Neural progenitor cell (in vitro differentiated cells): Measurements from ENCODE around the gene MYBBP1A. TPM values are rescaled to one million over a fixed set of nuclear protein-coding genes. Genes with fewer than 3 reads are reported as not detected.

Experiments used
- DNase-seq: peaks from one replicate; pipeline ENCODE4 v3.0.0-alpha.2; 2016; ENCODE audit warnings: low spot score
- H2AFZ ChIP-seq: fragments of 200-600 bp; sonication (generic); replicated peaks from 2 replicates; pipeline ENCODE4 v1.6.1; 2016; ENCODE audit warnings: antibody characterized with exemption
- H3F3A ChIP-seq: fragments of 200-600 bp; sonication (generic); 2 replicates; pipeline ENCODE4 v1.6.1; 2016; ENCODE audit warnings: antibody characterized with exemption, low read depth
- H3K27ac ChIP-seq: fragments of 200-600 bp; sonication (generic); 2 replicates; pipeline ENCODE4 v1.5.1; 2016; ENCODE audit warnings: mild to moderate bottlenecking
- H3K27me3 ChIP-seq: fragments of 200-600 bp; sonication (generic); 2 replicates; pipeline ENCODE4 v1.6.1; 2016; ENCODE audit warnings: mild to moderate bottlenecking, moderate library complexity
- H3K36me3 ChIP-seq: fragments of 200-600 bp; sonication (generic); 2 replicates; pipeline ENCODE4 v1.5.1; 2016
- H3K4me1 ChIP-seq: fragments of 200-600 bp; sonication (generic); 2 replicates; pipeline ENCODE4 v1.6.1; 2016; ENCODE audit warnings: mixed run types
- H3K4me2 ChIP-seq: fragments of 200-600 bp; sonication (generic); 2 replicates; pipeline ENCODE4 v1.6.1; 2016
- H3K4me3 ChIP-seq: fragments of 200-600 bp; sonication (generic); 2 replicates; pipeline ENCODE4 v1.5.1; 2016
- H3K79me2 ChIP-seq: fragments of 200-600 bp; sonication (generic); 2 replicates; pipeline ENCODE4 v1.6.1; 2016; ENCODE audit warnings: low read depth
- H3K9ac ChIP-seq: fragments of 200-600 bp; sonication (generic); 2 replicates; pipeline ENCODE4 v1.6.1; 2016
- H3K9me3 ChIP-seq: fragments of 200-600 bp; sonication (generic); 2 replicates; pipeline ENCODE4 v1.5.1; 2016; ENCODE audit warnings: low read depth
- H4K20me1 ChIP-seq: fragments of 200-600 bp; sonication (generic); 2 replicates; pipeline ENCODE4 v1.6.1; 2016; ENCODE audit warnings: low read depth
- H3K27ac Mint-ChIP-seq: 3 replicates; pipeline ENCODE4 v1.8.0; 2021; ENCODE audit warnings: mixed read lengths
- H3K27me3 Mint-ChIP-seq: 2 replicates; pipeline ENCODE4 v1.8.0; 2022; ENCODE audit warnings: low read depth, mild to moderate bottlenecking, inconsistent platforms, moderate library complexity, mixed read lengths; ENCODE audit not compliant: insufficient read depth
- H3K36me3 Mint-ChIP-seq: 3 replicates; pipeline ENCODE4 v1.8.0; 2021; ENCODE audit warnings: mixed read lengths
- H3K4me1 Mint-ChIP-seq: 3 replicates; pipeline ENCODE4 v1.8.0; 2021; ENCODE audit warnings: mixed read lengths
- H3K4me3 Mint-ChIP-seq: 3 replicates; pipeline ENCODE4 v1.8.0; 2021; ENCODE audit warnings: mild to moderate bottlenecking, moderate library complexity, mixed read lengths
- H3K9me3 Mint-ChIP-seq: 3 replicates; pipeline ENCODE4 v1.8.0; 2020; ENCODE audit warnings: mixed read lengths
- EZH2 ChIP-seq: fragments of 200-600 bp; sonication (generic); IDR thresholded peaks from 2 replicates; pipeline ENCODE4 v1.6.1; 2017; ENCODE audit warnings: antibody characterized with exemption, mild to moderate bottlenecking, moderate library complexity
- EZH2phosphoT487 ChIP-seq: fragments of 200-600 bp; sonication (generic); IDR thresholded peaks from 2 replicates; pipeline ENCODE4 v1.6.1; 2017; ENCODE audit warnings: antibody characterized with exemption
- total RNA-seq: library from RNA; depleted of rRNA; stranded (reverse); fragments of >200 nt; gene quantifications from 2 replicates; pipeline ENCODE4 v1.2.3, GENCODE V29; 2015; ENCODE audit warnings: low replicate concordance
- TF ChIP-seq, protein P1 (sequence below): fragments of 200-600 bp; sonication (generic); IDR thresholded peaks from 2 replicates; pipeline ENCODE4 v1.5.1; 2017; ENCODE audit warnings: antibody characterized with exemption, mild to moderate bottlenecking

The MYBBP1A gene
- total RNA-seq, 1 donor from 2014 or later = 17.4 TPM

DNA sequence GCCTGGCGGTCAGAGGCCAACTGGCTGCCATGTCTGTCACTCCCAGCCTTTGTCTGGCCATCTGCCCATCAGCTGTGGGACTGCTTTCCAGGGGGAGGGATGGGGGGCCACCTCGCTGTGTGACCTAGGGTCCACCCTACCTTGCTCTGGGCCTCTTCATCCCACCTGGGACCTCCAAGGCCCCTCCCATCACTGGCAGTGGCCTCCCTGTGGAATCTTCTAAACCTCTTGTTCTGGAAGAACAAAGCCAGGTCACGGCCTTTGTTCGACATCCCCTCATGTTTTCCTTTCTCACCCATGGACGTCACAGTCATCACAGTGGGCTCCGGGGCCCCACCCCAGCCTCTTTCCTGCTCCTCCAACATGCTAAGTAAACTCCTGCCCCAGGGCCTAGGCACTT lies 32.5 kb downstream of the MYBBP1A start:
- Mint-ChIP-seq H3K27me3 (peaks cover 10% of the 10 kb centered on the region), H3K4me3 (peak overlapping the region; percentile 26), H3K4me1 (peaks cover 37% of the 10 kb centered on the region), H3K36me3 (peaks cover 2% of the 10 kb centered on the region), H3K27ac (no peak overlapping the region), H3K9me3 (no peaks in the 10 kb centered on the region)
- H3K27ac ChIP-seq = no peak overlapping the region
- H3K4me1 ChIP-seq = peaks cover 28% of the 10 kb centered on the region
- peak; percentile 40 for DNase-seq
- H3K9ac ChIP-seq = no peak overlapping the region
- TF ChIP-seq EZH2phosphoT487 = no peak
- TF ChIP-seq, protein P1, sequence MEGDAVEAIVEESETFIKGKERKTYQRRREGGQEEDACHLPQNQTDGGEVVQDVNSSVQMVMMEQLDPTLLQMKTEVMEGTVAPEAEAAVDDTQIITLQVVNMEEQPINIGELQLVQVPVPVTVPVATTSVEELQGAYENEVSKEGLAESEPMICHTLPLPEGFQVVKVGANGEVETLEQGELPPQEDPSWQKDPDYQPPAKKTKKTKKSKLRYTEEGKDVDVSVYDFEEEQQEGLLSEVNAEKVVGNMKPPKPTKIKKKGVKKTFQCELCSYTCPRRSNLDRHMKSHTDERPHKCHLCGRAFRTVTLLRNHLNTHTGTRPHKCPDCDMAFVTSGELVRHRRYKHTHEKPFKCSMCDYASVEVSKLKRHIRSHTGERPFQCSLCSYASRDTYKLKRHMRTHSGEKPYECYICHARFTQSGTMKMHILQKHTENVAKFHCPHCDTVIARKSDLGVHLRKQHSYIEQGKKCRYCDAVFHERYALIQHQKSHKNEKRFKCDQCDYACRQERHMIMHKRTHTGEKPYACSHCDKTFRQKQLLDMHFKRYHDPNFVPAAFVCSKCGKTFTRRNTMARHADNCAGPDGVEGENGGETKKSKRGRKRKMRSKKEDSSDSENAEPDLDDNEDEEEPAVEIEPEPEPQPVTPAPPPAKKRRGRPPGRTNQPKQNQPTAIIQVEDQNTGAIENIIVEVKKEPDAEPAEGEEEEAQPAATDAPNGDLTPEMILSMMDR = no peak
- TF ChIP-seq EZH2 = no peak
- no peak overlapping the region for H3K4me3 ChIP-seq
- H2AFZ ChIP-seq = no peak overlapping the region
- H3K4me2 ChIP-seq = peak overlapping the region; percentile 22
- peaks cover 4% of the 10 kb centered on the region for H3F3A ChIP-seq
- H4K20me1 ChIP-seq = no peaks in the 10 kb centered on the region
- no peaks in the 10 kb centered on the region for H3K79me2 ChIP-seq
- no peaks in the 10 kb centered on the region for H3K9me3 ChIP-seq
- H3K36me3 ChIP-seq = no peaks in the 10 kb centered on the region
- peaks cover 5% of the 10 kb centered on the region for H3K27me3 ChIP-seq

DNA sequence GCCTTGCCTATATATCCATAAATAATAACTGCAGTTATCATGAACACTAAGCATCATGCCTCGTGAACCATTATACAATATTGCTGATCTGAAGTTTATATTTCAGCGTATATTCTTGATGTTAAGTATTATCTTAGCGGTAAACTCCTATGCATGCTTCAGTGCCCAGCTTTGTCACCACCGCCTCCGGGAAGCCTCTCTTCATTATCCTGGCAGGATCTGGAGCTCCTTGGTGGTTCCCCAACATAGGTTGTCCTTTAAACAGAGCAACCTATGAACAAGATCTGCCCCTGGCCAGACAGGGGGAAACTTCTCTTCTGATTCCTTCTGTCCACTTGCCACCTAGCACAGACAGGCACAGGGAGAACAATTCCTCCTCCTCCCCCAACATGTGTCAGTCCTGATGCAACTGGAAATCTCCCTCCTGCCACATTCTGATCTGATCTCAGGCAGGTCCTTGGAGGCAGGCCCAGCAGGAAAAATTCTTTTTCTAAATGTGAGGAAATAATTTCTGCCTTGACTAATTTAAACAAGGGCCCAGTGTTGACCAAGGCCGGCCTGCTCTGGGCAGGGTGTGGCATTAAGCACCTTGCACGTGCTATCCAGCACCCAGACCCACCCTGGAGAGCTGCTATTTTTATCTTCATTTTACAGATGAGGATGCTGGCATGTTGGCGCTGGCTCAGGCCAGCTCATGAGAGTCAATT lies 34.1 kb downstream of the MYBBP1A start:
- no peak for DNase-seq
- H3K27ac Mint-ChIP-seq = peak overlapping the region; percentile 35
- Histone ChIP-seq H3K4me3 (no peak overlapping the region), H3K36me3 (no peaks in the 10 kb centered on the region), H3K9me3 (no peaks in the 10 kb centered on the region), H3K27me3 (peaks cover 5% of the 10 kb centered on the region), H3K4me2 (no peak overlapping the region), H3F3A (no peaks in the 10 kb centered on the region), H3K27ac (no peak overlapping the region), H3K4me1 (peaks cover 19% of the 10 kb centered on the region), H3K9ac (no peak overlapping the region), H2AFZ (no peak overlapping the region), H4K20me1 (no peaks in the 10 kb centered on the region), H3K79me2 (no peaks in the 10 kb centered on the region)
- TF ChIP-seq EZH2phosphoT487 = no peak
- TF ChIP-seq EZH2 = no peak
- TF ChIP-seq, protein P1 = no peak
- H3K4me1 Mint-ChIP-seq = peaks cover 37% of the 10 kb centered on the region
- H3K4me3 Mint-ChIP-seq = no peak overlapping the region
- H3K27me3 Mint-ChIP-seq = peaks cover 10% of the 10 kb centered on the region
- H3K9me3 Mint-ChIP-seq = no peaks in the 10 kb centered on the region
- H3K36me3 Mint-ChIP-seq = peaks cover 2% of the 10 kb centered on the region

DNA sequence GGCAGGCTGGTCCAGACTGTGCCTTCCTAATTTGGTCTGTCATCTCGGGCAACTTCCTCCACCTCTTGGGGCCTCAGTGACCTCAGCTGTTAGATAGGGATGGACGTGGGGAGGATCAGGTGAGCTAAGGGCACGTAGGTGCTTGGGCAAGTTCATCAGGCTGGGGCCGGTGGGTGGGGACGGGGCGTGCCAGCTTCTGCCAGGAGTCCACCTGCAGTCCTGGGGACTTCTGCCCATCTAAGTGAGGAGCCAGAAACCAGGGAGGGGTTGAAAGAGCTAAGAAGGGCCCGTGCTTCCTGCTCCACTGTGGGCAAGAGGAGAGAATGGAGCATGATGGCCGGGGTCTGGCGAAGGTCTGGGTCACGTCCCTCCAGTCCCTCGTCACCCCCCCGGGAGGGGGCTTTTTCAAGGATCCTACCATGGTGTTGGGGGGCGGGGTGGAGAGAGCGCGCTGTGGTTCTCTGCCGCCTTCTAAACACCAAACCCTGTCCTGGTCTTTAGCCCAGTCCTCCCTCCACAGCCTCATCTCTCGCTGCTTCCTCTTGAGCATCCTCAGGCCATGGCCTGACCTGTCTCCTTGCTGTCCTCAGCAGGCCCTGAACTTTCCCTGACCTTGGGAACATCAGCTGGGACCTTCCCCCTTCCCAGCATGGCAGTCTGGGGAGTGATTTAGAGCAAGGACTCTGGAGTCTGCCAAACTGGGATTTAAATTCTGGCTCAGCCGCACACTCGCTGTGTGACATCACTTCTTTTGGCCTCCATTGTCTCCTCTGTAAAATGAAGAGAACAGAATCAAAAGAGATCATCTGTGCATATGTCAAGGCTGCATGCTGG lies 34.9 kb downstream of the MYBBP1A start:
- H3K27ac Mint-ChIP-seq = peak overlapping the region; percentile 53
- H3K4me1 ChIP-seq = peaks cover 21% of the 10 kb centered on the region
- H2AFZ ChIP-seq = peak overlapping the region; percentile 85
- no peaks in the 10 kb centered on the region for H3K27me3 ChIP-seq
- peaks cover 8% of the 10 kb centered on the region for H3K27me3 Mint-ChIP-seq
- H3K9me3 ChIP-seq = no peaks in the 10 kb centered on the region
- no peak overlapping the region for H3K4me3 Mint-ChIP-seq
- peak overlapping the region; percentile 10 for H3K4me2 ChIP-seq
- no peaks in the 10 kb centered on the region for H3K36me3 Mint-ChIP-seq
- no peaks in the 10 kb centered on the region for H3F3A ChIP-seq
- TF ChIP-seq, protein P1 = no peak
- TF ChIP-seq EZH2phosphoT487 = no peak
- TF ChIP-seq EZH2 = no peak
- H4K20me1 ChIP-seq = no peaks in the 10 kb centered on the region
- H3K4me3 ChIP-seq = no peak overlapping the region
- DNase-seq = no peak
- H3K79me2 ChIP-seq = no peaks in the 10 kb centered on the region
- no peak overlapping the region for H3K9ac ChIP-seq
- H3K4me1 Mint-ChIP-seq = peaks cover 35% of the 10 kb centered on the region
- no peaks in the 10 kb centered on the region for H3K9me3 Mint-ChIP-seq
- H3K36me3 ChIP-seq = no peaks in the 10 kb centered on the region
- H3K27ac ChIP-seq = no peak overlapping the region
